Ectodermal cell (in vitro differentiated cells): Measurements from ENCODE around the gene ZFHX3.
"Not testable (repeated sequence)": the region's sequence is repeated elsewhere in the genome, so short reads cannot be mapped to it uniquely, and the experiment has no call there.

Source experiments
- H3K27ac ChIP-seq: 2 replicates; pipeline ENCODE4 v1.7.0; 2013; ENCODE audit warnings: mild to moderate bottlenecking, low read depth, low read length; ENCODE audit not compliant: insufficient read depth, poor library complexity, severe bottlenecking
- H3K27me3 ChIP-seq: 2 replicates; pipeline ENCODE4 v1.7.0; 2013; ENCODE audit warnings: mild to moderate bottlenecking, low read length; ENCODE audit not compliant: insufficient read depth, control insufficient read depth, poor library complexity, severe bottlenecking
- H3K36me3 ChIP-seq: one replicate; pipeline ENCODE4 v1.7.0; 2013; ENCODE audit warnings: low read length; ENCODE audit not compliant: control insufficient read depth, insufficient read depth
- H3K4me1 ChIP-seq: one replicate; pipeline ENCODE4 v1.7.0; 2013; ENCODE audit warnings: low read length; ENCODE audit not compliant: control insufficient read depth, insufficient read depth
- H3K4me3 ChIP-seq: 2 replicates; pipeline ENCODE4 v1.7.0; 2013; ENCODE audit warnings: low read depth, low read length, control low read depth; ENCODE audit not compliant: insufficient read depth
- H3K9me3 ChIP-seq: 2 replicates; pipeline ENCODE4 v1.7.0; 2013; ENCODE audit warnings: mild to moderate bottlenecking, low read length, moderate library complexity; ENCODE audit not compliant: control insufficient read depth
- WGBS, 2 experiments: methylation state at CpG; one replicate each; pipeline ENCODE4 v1.1.7; 2013; ENCODE audit warnings: missing lambda C conversion rate in 2 of 2; 5-methylcytosine and 5-hydroxymethylcytosine counted together

Gene ZFHX3

DNA sequence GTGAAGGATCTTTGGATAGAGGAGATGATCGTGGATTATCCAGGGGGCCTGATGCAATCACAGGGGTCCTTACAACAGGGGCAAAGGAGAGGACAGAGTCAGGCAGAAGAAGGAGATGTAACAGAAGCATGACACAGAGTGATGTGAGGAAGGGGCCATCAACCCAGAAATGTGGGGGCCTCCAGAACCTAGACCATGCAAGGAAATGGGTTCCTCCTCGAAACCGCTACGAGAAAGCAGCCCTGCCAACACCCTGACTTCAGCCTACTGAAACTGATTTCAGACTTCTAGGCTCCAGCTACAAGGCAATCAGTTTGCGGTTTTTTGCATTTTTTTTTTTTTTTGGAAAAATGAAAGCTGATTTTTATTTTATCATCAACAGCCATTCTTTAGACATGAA is 34.0 kb downstream of the ZFHX3 start:
- H3K9me3 ChIP-seq: no peaks in the 10 kb centered on the region
- peaks cover 5% of the 10 kb centered on the region for H3K4me1 ChIP-seq
- WGBS, 2 experiments: 93 to 95% methylated on average over 4 to 5 of the region's 5 CpGs
- no peak overlapping the region for H3K4me3 ChIP-seq
- H3K36me3 ChIP-seq: no peaks in the 10 kb centered on the region
- H3K27ac ChIP-seq: no peak overlapping the region
- H3K27me3 ChIP-seq: no peaks in the 10 kb centered on the region

DNA sequence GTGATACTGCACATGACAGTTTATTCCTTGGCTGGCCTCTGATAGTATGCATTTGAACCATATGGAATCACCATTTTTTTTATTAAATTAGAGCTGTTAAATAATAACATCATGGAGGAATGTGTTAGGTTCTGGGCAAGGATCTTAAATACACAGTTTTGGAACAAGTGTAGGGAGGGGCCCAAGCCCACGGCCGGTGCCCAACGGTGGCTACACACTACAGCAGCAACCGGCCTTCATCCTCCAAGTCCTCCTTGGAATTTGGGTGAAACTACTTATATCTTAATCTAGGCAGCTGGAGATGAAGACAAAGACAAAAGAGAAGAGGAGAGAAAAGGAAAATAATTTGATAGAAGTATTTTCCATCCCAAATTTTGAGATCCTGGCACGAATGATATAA is 35.6 kb downstream of the ZFHX3 start:
- H3K27ac ChIP-seq: no peak overlapping the region
- 83 to 95% methylated on average over 5 of the region's 5 CpGs for WGBS, 2 experiments
- no peaks in the 10 kb centered on the region for H3K36me3 ChIP-seq
- no peak overlapping the region for H3K4me3 ChIP-seq
- H3K4me1 ChIP-seq: peaks cover 5% of the 10 kb centered on the region
- no peaks in the 10 kb centered on the region for H3K9me3 ChIP-seq
- no peaks in the 10 kb centered on the region for H3K27me3 ChIP-seq

DNA sequence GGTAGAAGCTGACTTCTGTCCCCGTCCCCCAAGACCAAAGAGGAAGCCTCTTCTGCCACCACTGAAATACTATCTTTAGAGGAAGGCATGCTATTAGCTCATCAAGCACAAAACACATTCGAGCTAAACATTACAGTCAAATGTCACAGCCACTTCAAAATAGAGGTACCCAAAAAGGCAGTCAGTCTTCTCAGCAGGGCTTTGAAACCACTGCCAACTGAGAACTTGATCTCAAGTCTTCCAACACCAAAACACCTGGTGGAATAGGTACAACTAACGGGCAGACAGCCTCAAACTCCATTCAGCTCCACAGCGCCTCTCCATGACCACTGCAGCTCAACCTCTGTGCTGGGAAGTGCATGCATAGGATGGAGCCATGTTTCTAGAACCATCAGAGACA is 36.0 kb downstream of the ZFHX3 start:
- 74% methylated on average over 4 of the region's 4 CpGs for WGBS, 2 experiments
- no peaks in the 10 kb centered on the region for H3K9me3 ChIP-seq
- no peak overlapping the region for H3K4me3 ChIP-seq
- H3K27ac ChIP-seq: no peak overlapping the region
- no peaks in the 10 kb centered on the region for H3K27me3 ChIP-seq
- H3K36me3 ChIP-seq: no peaks in the 10 kb centered on the region
- H3K4me1 ChIP-seq: peaks cover 5% of the 10 kb centered on the region

- no peaks in the 10 kb centered on the region for H3K27me3 ChIP-seq
- H3K4me1 ChIP-seq: peaks cover 5% of the 10 kb centered on the region
- 84% methylated on average over 12 of the region's 12 CpGs for WGBS, 2 experiments
- H3K36me3 ChIP-seq: no peaks in the 10 kb centered on the region
- H3K4me3 ChIP-seq: no peak overlapping the region
- H3K27ac ChIP-seq: no peak overlapping the region
- H3K9me3 ChIP-seq: no peaks in the 10 kb centered on the region
These were observed 37.7 kb downstream of the ZFHX3 start for GRCh38 chr16:73010150-73010676.

- H3K27ac ChIP-seq, H3K9me3 ChIP-seq, H3K36me3 ChIP-seq, H3K4me3 ChIP-seq, H3K27me3 ChIP-seq, H3K4me1 ChIP-seq: not testable (repeated sequence)
- WGBS, 2 experiments: 95% methylated on average over 11 of the region's 11 CpGs
These were observed 38.2 kb downstream of the ZFHX3 start for GRCh38 chr16:73009710-73010109.

- Histone ChIP-seq H3K4me3 (no peak overlapping the region), H3K36me3 (no peaks in the 10 kb centered on the region), H3K27me3 (no peaks in the 10 kb centered on the region), H3K9me3 (no peaks in the 10 kb centered on the region), H3K4me1 (peaks cover 5% of the 10 kb centered on the region), H3K27ac (no peak overlapping the region)
- 92 to 96% methylated on average over 2 of the region's 2 CpGs for WGBS, 2 experiments
These were observed 41.9 kb downstream of the ZFHX3 start for GRCh38 chr16:73006026-73006425.

DNA sequence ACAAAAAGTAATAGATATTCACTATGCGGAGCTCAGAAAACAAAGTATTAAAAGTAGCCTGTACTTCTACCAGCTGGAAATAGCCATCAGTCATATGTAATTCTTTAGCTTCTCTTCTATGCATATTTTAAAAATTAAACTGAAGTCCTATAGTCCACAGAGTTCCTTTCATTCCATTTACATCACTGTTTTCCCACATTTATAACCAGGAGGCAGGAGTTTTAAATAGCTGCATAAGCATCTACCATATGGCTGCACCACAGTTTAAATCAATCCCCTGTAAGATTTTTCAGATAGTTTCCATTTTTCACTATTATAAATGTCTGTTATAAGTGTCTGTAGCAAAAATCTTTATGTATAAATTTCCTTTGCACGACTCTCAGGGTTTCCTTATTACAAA is 45.1 kb downstream of the ZFHX3 start:
- no peaks in the 10 kb centered on the region for H3K9me3 ChIP-seq
- peaks cover 11% of the 10 kb centered on the region for H3K4me1 ChIP-seq
- H3K27ac ChIP-seq: no peak overlapping the region
- no peaks in the 10 kb centered on the region for H3K27me3 ChIP-seq
- no peaks in the 10 kb centered on the region for H3K36me3 ChIP-seq
- 90 to 92% methylated on average over 2 of the region's 2 CpGs for WGBS, 2 experiments
- H3K4me3 ChIP-seq: no peak overlapping the region

- Histone ChIP-seq H3K4me1 (peaks cover 11% of the 10 kb centered on the region), H3K4me3 (no peak overlapping the region), H3K36me3 (no peaks in the 10 kb centered on the region), H3K27ac (no peak overlapping the region), H3K27me3 (no peaks in the 10 kb centered on the region), H3K9me3 (no peaks in the 10 kb centered on the region)
- WGBS, 2 experiments: 93 to 96% methylated on average over 7 of the region's 7 CpGs
These were observed 46.9 kb downstream of the ZFHX3 start for GRCh38 chr16:73000907-73001521.

- H3K27ac ChIP-seq: no peak overlapping the region
- no peak overlapping the region for H3K4me3 ChIP-seq
These were observed 47.7 kb downstream of the ZFHX3 start for GRCh38 chr16:73000020-73000906.

GRCh38 chr16:72999541-73000019 is 48.3 kb downstream of the ZFHX3 start:
- H3K36me3 ChIP-seq: no peaks in the 10 kb centered on the region
- H3K9me3 ChIP-seq: no peaks in the 10 kb centered on the region
- no peak overlapping the region for H3K27ac ChIP-seq
- no peaks in the 10 kb centered on the region for H3K27me3 ChIP-seq
- WGBS, 2 experiments: 82 to 85% methylated on average over 9 of the region's 9 CpGs
- H3K4me1 ChIP-seq: peaks cover 16% of the 10 kb centered on the region
- no peak overlapping the region for H3K4me3 ChIP-seq

More at GRCh38 chr16:73000020-73000906, 47.7 kb downstream of the ZFHX3 start:
- Histone ChIP-seq H3K27me3 (no peaks in the 10 kb centered on the region), H3K4me1 (peaks cover 16% of the 10 kb centered on the region), H3K36me3 (no peaks in the 10 kb centered on the region), H3K9me3 (no peaks in the 10 kb centered on the region)
- WGBS, 2 experiments: 82 to 84% methylated on average over 22 of the region's 22 CpGs
